OCI-LY1 (cell line): ENCODE data around the gene ZNF469.

Experiments
- H2AFZ ChIP-seq: fragments of 200-600 bp; sonication (generic), shearing (Covaris generic); 2 replicates; pipeline ENCODE4 v1.6.0; 2014; ENCODE audit warnings: antibody characterized with exemption, mild to moderate bottlenecking, low read length
- H3F3A ChIP-seq: fragments of 200-600 bp; sonication (generic), shearing (Covaris generic); 2 replicates; pipeline ENCODE4 v1.6.0; 2014; ENCODE audit warnings: mild to moderate bottlenecking, antibody characterized with exemption, low read length, moderate library complexity; ENCODE audit not compliant: insufficient read depth
- H3K27ac ChIP-seq: fragments of 200-600 bp; sonication (generic); 2 replicates; pipeline ENCODE4 v1.5.1; 2014; ENCODE audit warnings: low read length, mixed run types, mild to moderate bottlenecking, low read depth; ENCODE audit not compliant: poor library complexity, severe bottlenecking
- H3K27me3 ChIP-seq: fragments of 200-600 bp; sonication (generic); 2 replicates; pipeline ENCODE4 v1.6.0; 2014; ENCODE audit warnings: antibody characterized with exemption, mild to moderate bottlenecking, low read length, moderate library complexity; ENCODE audit not compliant: insufficient read depth
- H3K36me3 ChIP-seq: fragments of 200-600 bp; sonication (generic); 2 replicates; pipeline ENCODE4 v1.6.1; 2014; ENCODE audit warnings: mild to moderate bottlenecking, antibody characterized with exemption, low read length, moderate library complexity, mixed read lengths; ENCODE audit not compliant: insufficient read depth
- H3K4me1 ChIP-seq: fragments of 200-600 bp; sonication (generic); 2 replicates; pipeline ENCODE4 v1.5.1; 2014; ENCODE audit warnings: mild to moderate bottlenecking, low read length, moderate library complexity; ENCODE audit not compliant: insufficient read depth, severe bottlenecking
- H3K4me2 ChIP-seq: fragments of 200-600 bp; sonication (generic), shearing (Covaris generic); 2 replicates; pipeline ENCODE4 v1.6.1; 2014; ENCODE audit warnings: low read length
- H3K4me3 ChIP-seq: fragments of 200-600 bp; sonication (generic); 2 replicates; pipeline ENCODE4 v1.5.1; 2014; ENCODE audit warnings: low read length, low read depth, mild to moderate bottlenecking, mixed read lengths; ENCODE audit not compliant: poor library complexity, severe bottlenecking
- H3K79me2 ChIP-seq: fragments of 200-600 bp; shearing (Covaris generic); 2 replicates; pipeline ENCODE4 v1.6.1; 2016; ENCODE audit warnings: mixed run types, low read length, mixed read lengths; ENCODE audit not compliant: insufficient read depth
- H3K9ac ChIP-seq: fragments of 200-600 bp; sonication (generic), shearing (Covaris generic); 2 replicates; pipeline ENCODE4 v1.6.1; 2014; ENCODE audit warnings: mild to moderate bottlenecking, low read length, mixed read lengths
- H3K9me2 ChIP-seq: fragments of 200-600 bp; sonication (generic), shearing (Covaris generic); 2 replicates; pipeline ENCODE4 v1.6.1; 2014; ENCODE audit warnings: low read depth, mild to moderate bottlenecking, low read length, mixed read lengths
- H3K9me3 ChIP-seq: fragments of 200-600 bp; shearing (Covaris generic); 2 replicates; pipeline ENCODE4 v1.6.1; 2014; ENCODE audit warnings: low read length, mixed read lengths
- H4K20me1 ChIP-seq: fragments of 200-600 bp; sonication (generic), shearing (Covaris generic); 2 replicates; pipeline ENCODE4 v1.6.0; 2016; ENCODE audit warnings: mild to moderate bottlenecking, low read length; ENCODE audit not compliant: insufficient read depth
- EZH2 ChIP-seq: fragments of 200-600 bp; sonication (generic), shearing (Covaris generic); IDR thresholded peaks from 2 replicates; pipeline ENCODE4 v1.8.0; 2017; ENCODE audit warnings: borderline replicate concordance, mixed run types, mild to moderate bottlenecking, antibody characterized with exemption, low read length, moderate library complexity, mixed read lengths
- TF ChIP-seq, protein P1 (sequence below): fragments of 200-600 bp; sonication (generic), shearing (Covaris generic); IDR thresholded peaks from 2 replicates; pipeline ENCODE4 v1.5.1; 2017; ENCODE audit warnings: mild to moderate bottlenecking, antibody characterized with exemption, low read length, moderate library complexity, mixed read lengths

Gene ZNF469

DNA sequence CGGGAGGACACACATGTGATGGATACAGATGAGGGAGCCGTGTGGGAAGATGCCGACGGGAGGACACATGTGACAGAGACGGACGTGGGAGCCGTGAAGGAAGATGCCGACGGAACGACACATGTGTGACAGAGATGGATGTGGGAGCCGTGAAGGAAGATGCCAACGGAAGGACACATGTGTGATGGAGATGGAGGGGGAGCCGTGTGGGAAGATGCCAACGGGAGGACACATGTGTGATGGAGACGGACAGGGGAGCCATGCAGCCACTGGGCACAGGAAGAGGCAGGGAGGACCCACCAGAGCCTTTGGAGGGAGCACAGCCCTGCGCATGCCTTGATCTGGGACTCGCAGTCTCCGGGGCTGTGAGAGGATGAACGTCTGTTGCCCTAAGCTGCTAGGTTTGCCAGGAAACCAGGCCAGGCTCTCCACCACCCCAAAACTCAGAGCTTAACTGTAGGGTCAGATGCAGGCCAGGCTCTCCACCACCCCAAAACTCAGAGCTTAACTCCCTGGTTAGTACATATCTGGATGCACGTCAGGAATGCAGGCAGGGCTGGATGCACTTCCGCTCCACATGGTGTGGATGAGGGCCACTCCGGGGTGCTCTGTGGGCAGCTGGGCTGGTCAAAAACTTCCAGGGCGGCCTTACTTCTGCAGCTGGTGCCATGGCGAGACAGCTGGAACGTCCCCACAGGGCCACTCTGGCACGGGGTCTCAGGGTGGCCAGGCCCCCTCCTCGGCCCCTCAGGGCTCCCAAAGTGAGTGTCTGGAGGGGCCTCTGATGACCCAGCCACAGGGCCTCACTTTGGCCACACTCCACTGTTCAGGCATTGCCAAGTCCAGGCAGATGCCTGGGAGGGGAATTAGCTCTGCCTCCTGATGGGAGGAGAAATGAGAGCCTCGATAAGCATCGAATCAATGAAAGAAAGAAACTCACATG is 47.7 kb upstream of the ZNF469 start:
- TF ChIP-seq, protein P1, sequence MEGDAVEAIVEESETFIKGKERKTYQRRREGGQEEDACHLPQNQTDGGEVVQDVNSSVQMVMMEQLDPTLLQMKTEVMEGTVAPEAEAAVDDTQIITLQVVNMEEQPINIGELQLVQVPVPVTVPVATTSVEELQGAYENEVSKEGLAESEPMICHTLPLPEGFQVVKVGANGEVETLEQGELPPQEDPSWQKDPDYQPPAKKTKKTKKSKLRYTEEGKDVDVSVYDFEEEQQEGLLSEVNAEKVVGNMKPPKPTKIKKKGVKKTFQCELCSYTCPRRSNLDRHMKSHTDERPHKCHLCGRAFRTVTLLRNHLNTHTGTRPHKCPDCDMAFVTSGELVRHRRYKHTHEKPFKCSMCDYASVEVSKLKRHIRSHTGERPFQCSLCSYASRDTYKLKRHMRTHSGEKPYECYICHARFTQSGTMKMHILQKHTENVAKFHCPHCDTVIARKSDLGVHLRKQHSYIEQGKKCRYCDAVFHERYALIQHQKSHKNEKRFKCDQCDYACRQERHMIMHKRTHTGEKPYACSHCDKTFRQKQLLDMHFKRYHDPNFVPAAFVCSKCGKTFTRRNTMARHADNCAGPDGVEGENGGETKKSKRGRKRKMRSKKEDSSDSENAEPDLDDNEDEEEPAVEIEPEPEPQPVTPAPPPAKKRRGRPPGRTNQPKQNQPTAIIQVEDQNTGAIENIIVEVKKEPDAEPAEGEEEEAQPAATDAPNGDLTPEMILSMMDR = no peak
- Histone ChIP-seq H3K79me2 (no peaks in the 10 kb centered on the region), H3K4me1 (no peaks in the 10 kb centered on the region), H3K4me2 (no peak overlapping the region), H3K9ac (no peak overlapping the region), H3K9me3 (no peaks in the 10 kb centered on the region), H3K4me3 (no peak overlapping the region), H2AFZ (no peak overlapping the region), H3K36me3 (no peaks in the 10 kb centered on the region), H3F3A (no peaks in the 10 kb centered on the region), H4K20me1 (no peaks in the 10 kb centered on the region), H3K9me2 (no peaks in the 10 kb centered on the region), H3K27ac (no peak overlapping the region), H3K27me3 (no peaks in the 10 kb centered on the region; the same call in 1 of the 2 replicates)

DNA sequence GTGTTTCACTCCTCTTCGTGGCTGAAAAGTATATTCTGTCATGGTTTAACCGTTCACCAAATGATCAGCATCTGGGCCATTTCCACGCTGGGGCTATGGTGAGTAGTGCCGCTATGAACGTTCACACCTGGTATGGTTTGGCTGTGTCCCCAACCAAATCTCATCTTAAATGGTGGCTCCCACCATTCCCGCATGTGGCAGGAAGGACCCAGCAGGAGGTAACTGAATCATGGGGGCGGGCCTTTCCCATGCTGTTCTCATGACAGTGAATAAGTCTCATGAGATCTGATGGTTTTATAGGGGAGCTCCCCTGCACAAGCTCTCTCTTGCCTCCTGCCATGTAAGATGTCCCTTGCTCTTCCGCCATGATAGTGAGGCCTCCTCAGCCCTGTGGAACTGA is 45.7 kb upstream of the ZNF469 start:
- H2AFZ ChIP-seq = no peak overlapping the region
- H3K27ac ChIP-seq = no peak overlapping the region
- no peaks in the 10 kb centered on the region; the same call in 1 of the 2 replicates for H3K27me3 ChIP-seq
- no peak overlapping the region for H3K4me3 ChIP-seq
- no peak for TF ChIP-seq EZH2
- TF ChIP-seq, protein P1 = no peak
- no peaks in the 10 kb centered on the region for H4K20me1 ChIP-seq
- no peaks in the 10 kb centered on the region for H3K9me3 ChIP-seq
- H3K4me2 ChIP-seq = no peak overlapping the region
- no peaks in the 10 kb centered on the region for H3F3A ChIP-seq
- no peak overlapping the region for H3K9ac ChIP-seq
- no peaks in the 10 kb centered on the region for H3K79me2 ChIP-seq
- H3K9me2 ChIP-seq = no peaks in the 10 kb centered on the region
- no peaks in the 10 kb centered on the region for H3K4me1 ChIP-seq
- no peaks in the 10 kb centered on the region for H3K36me3 ChIP-seq

DNA sequence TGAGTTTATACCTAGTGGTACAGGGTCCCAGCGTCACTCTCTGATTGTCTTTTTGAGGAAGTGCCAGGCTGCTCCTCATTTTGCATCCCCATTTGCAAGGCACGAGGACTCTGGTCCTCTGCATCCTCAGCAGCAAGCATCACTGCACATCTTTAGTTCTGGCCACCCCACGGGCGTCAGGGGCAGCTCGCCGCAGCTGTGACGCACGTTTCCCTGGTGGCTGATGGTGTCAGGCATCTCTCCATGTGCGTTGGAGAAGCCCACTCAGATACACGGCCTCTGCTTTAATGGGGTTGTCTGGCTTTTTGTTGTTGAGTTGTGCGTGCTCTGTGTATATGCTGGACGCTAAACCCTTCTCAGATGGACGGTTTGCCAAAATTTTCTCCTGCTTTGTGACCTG is 45.2 kb upstream of the ZNF469 start:
- Histone ChIP-seq H3K9me3 (no peaks in the 10 kb centered on the region), H3F3A (no peaks in the 10 kb centered on the region), H3K79me2 (no peaks in the 10 kb centered on the region), H2AFZ (no peak overlapping the region), H3K27ac (no peak overlapping the region), H3K4me1 (no peaks in the 10 kb centered on the region), H3K36me3 (no peaks in the 10 kb centered on the region), H3K4me3 (no peak overlapping the region), H3K4me2 (no peak overlapping the region), H3K9ac (no peak overlapping the region), H3K27me3 (no peaks in the 10 kb centered on the region; the same call in 1 of the 2 replicates), H3K9me2 (no peaks in the 10 kb centered on the region), H4K20me1 (no peaks in the 10 kb centered on the region)
- TF ChIP-seq, protein P1 = no peak
- TF ChIP-seq EZH2 = no peak
